LNCaP clone FGC (cell line): ENCODE data around the gene PITPNC1.
"Not testable (repeated sequence)": the region's sequence is repeated elsewhere in the genome, so short reads cannot be mapped to it uniquely, and the experiment has no call there.

Source experiments
- DNase-seq: peaks from one replicate; pipeline ENCODE4 v3.0.0-alpha.2; 2011; ENCODE audit warnings: low read depth
- H3K4me3 ChIP-seq: 2 replicates; pipeline ENCODE4 v1.5.1; 2011; ENCODE audit warnings: mild to moderate bottlenecking, low read depth, low read length, control low read depth
- TF ChIP-seq, protein P1 (sequence below): IDR thresholded peaks from 2 replicates; pipeline ENCODE4 v1.5.1; 2012; ENCODE audit warnings: mild to moderate bottlenecking; ENCODE audit not compliant: control insufficient read depth, insufficient read depth; ENCODE audit errors: extremely low read depth

PITPNC1 gene

DNA sequence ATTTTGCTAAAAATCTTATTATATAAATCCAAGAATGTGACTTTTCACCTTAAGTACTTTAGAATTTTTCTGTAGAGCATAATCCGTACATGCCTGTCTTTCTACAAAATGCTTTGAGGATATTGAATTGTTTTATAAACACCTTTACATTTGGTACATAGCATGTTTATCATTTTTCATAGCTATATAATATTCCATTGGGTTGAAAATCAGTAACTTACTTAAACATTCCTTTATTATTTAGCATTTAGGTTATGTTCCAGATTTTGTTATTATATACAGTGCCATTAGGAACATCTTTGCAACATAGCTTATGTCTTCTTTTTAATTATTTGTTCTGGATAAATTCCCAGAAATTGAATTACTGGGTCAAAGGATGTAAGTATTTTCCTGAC is 323.6 kb downstream of the PITPNC1 start:
- TF ChIP-seq, protein P1, sequence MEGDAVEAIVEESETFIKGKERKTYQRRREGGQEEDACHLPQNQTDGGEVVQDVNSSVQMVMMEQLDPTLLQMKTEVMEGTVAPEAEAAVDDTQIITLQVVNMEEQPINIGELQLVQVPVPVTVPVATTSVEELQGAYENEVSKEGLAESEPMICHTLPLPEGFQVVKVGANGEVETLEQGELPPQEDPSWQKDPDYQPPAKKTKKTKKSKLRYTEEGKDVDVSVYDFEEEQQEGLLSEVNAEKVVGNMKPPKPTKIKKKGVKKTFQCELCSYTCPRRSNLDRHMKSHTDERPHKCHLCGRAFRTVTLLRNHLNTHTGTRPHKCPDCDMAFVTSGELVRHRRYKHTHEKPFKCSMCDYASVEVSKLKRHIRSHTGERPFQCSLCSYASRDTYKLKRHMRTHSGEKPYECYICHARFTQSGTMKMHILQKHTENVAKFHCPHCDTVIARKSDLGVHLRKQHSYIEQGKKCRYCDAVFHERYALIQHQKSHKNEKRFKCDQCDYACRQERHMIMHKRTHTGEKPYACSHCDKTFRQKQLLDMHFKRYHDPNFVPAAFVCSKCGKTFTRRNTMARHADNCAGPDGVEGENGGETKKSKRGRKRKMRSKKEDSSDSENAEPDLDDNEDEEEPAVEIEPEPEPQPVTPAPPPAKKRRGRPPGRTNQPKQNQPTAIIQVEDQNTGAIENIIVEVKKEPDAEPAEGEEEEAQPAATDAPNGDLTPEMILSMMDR = no peak
- no peak for DNase-seq
- no peak overlapping the region for H3K4me3 ChIP-seq

DNA sequence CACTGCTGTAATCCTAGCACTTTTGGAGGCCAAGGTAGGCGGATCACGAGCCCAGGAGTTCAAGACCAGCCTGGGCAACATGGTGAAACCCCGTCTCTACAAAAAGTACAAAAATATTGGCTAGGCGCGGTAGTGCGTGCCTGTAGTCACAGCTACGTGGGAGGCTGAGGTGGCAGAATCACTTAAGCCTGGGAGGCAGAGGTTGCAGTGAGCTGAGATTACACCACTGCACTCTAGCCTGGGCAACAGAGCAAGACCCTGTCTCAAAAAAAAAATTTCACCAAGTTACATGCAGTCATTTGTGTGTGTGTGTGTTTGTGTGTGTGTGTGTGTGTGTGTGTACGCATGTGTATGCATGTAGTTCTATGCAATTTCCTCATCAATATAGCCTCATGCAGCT is 325.8 kb downstream of the PITPNC1 start:
- H3K4me3 ChIP-seq, DNase-seq: not testable (repeated sequence)

DNA sequence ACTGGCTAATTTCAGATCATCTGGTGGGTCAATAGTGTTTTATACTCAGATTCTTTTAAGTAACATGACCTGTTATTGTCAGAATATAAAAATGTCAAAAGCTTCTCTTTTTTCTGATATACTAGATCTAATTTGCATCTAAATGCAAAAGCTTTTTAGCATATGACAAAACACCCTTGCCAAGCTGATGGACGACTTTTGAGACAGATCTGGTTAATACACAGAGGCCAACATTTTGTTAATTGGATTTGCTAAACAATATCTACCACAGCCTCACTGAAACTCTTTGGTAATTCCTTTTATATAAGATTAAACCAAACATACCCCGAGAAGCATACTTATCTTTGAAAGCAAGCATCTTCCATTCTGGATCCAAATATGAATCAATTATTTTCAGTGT is 330.4 kb downstream of the PITPNC1 start:
- TF ChIP-seq, protein P1 = no peak
- no peak for DNase-seq
- H3K4me3 ChIP-seq = no peak overlapping the region

DNA sequence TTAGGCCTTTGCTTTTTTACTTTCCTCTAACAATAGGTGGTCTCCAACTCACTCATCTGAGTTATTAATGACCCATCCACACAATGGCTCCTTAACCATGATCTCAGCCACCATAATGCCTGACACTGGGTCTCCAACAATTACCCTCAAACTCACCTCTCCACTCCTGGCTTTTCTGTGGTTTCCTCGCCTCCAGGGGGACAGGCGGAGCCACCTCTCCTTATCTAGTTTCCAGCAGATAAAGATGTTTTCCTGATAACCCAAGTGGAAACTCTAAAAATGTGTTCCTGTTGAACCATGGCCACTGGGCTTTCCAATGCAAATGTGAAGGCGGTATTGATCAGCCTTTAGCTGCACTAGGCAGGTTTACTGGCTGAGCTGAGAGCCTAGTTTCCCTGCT is 331.3 kb downstream of the PITPNC1 start:
- H3K4me3 ChIP-seq = no peak overlapping the region
- TF ChIP-seq, protein P1 = no peak
- DNase-seq = no peak

DNA sequence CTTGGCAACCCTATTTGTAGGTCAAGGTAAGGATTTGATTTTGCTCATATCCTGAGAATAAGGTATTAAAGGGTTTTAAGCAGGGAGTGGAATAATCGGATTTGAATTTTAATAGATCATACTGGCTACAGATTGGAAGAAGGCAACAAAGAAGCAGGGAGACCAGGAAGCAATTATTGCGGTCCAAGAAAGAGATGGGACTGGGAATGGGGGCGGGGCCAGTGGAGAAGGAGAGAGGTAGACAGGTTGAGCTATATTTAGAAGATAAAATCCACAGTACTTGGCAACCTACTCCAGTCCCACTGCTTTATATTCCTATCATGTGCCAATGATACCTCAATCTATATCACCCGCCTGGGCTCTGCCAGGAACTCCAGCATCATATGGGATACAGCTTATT is 334.8 kb downstream of the PITPNC1 start:
- DNase-seq = no peak
- TF ChIP-seq, protein P1 = no peak
- H3K4me3 ChIP-seq = no peak overlapping the region

DNA sequence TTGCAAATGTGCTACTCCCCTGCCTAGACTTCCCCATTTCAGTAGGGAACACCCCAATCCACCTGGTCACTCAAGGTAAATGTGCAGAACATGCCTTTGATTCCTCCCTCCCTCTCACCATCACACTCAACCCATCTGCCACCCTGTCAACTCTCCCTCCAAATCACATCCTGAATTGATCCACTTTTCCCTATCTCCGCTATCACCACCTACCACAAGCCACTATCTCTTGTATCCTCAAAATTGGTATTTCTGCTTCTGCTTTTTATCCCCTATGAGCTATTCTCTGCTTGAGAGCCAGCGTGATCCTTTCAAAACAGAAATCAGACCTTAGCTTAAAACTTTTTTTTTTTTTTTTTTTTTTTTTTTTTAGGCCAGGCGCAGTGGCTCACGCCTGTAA is 335.3 kb downstream of the PITPNC1 start:
- TF ChIP-seq, protein P1 = no peak
- no peak for DNase-seq
- no peak overlapping the region for H3K4me3 ChIP-seq

DNA sequence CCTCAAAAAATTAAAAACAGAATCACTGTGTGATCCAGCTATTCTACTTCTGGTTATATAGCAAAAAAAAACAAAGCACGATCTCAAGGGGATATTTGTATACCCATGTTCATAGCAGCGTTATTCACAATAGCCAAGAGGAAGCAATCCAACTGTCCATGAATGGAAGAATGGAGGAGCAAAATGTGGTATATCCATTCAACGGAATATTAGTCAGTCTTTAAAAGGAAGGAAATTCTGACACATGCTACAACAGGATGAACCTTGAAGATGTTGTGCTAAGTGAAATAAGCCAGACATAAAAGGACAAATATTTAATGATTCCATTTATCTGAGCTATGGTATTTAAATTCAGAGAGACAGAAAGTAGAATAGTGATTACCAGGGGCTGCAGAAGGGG is 336.1 kb downstream of the PITPNC1 start:
- H3K4me3 ChIP-seq = no peak overlapping the region
- TF ChIP-seq, protein P1 = no peak
- DNase-seq = no peak

DNA sequence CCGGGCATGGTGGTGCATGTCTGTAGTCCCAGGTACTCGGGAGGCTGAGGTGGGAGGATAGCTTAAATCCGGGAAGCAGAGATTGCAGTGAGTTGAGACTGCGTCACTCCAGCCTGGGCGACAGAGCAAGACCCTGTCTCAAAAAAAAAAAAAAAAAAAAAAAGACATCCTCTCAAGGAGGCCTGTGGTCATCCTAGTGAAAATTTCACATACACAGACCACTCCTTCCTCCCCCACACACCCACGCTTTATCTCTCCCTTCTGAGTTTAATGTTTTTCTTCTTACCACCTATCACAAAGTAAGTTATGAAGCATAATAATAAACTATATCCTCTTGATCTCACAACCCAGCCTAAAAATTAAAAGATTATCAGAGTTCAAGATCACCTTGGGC is 339.3 kb downstream of the PITPNC1 start:
- TF ChIP-seq, protein P1 = no peak
- H3K4me3 ChIP-seq = no peak overlapping the region
- DNase-seq = no peak
